A549 (cell line): ENCODE data around the gene TP73. TPM values are rescaled to one million over a fixed set of nuclear protein-coding genes. Genes with fewer than 3 reads are reported as not detected.

Experiments
- ATAC-seq, 2 experiments: fragments of 200-7000 bp in 1 of 2; fragments of >200 bp in 1 of 2; cut with Nextera tagmentation in 1 of 2; cut with Tn5 transposase in 1 of 2; 3 replicates each; pipeline versions ENCODE4 v1.8.0 to v1.9.1; 2018 to 2020; ENCODE audit warnings: mild to moderate bottlenecking in 1 of 2, moderate library complexity in 1 of 2
- CTCF ChIA-PET: fragments of 300-600 bp; sonication (Branson Sonifier 250); formaldehyde crosslinking; extraction: SDS; loops from one replicate; lab custom pipeline; 2021; ENCODE audit warnings: antibody characterized with exemption, inconsistent platforms; lab: Yijun Ruan, JAX
- POLR2A ChIA-PET: fragments of 350-600 bp; formaldehyde crosslinking; extraction: SDS; loops from one replicate; lab custom pipeline; 2021; ENCODE audit warnings: antibody characterized with exemption, inconsistent platforms; lab: Yijun Ruan, JAX
- DNase-seq, 2 experiments: peaks; one replicate each; pipeline versions ENCODE4 v3.0.0 to v3.0.0-alpha.2; 2011 to 2016; ENCODE audit warnings: low read depth in 1 of 2, low spot score in 1 of 2
- FAIRE-seq: peaks from 2 replicates; lab custom pipeline; 2011; peaks lifted over from hg19 to GRCh38; lab: Jason Lieb, UNC
- H3K27ac ChIP-seq, 2 experiments: fragments of >200 bp; sonication (Bioruptor Twin); formaldehyde crosslinking; 3 replicates each; pipeline ENCODE4 v1.5.1; 2016 to 2017
- H3K4me1 ChIP-seq: fragments of >200 bp; sonication (Bioruptor Twin); formaldehyde crosslinking; 3 replicates; pipeline ENCODE4 v1.6.1; 2016
- H3K4me2 ChIP-seq: fragments of >200 bp; sonication (Bioruptor Twin); formaldehyde crosslinking; 3 replicates; pipeline ENCODE4 v1.6.1; 2016
- H3K4me3 ChIP-seq: fragments of >200 bp; sonication (Bioruptor Twin); formaldehyde crosslinking; 3 replicates; pipeline ENCODE4 v1.5.1; 2016
- H3K9me3 ChIP-seq: fragments of >200 bp; sonication (Bioruptor Twin); formaldehyde crosslinking; 3 replicates; pipeline ENCODE4 v1.6.1; 2016
- CBX8 ChIP-seq: fragments of 200-600 bp; sonication (generic); IDR thresholded peaks from 2 replicates; pipeline ENCODE4 v1.6.1; 2016
- CHD2 ChIP-seq: fragments of 150-350 bp; IDR thresholded peaks from 2 replicates; pipeline ENCODE4 v1.6.1; 2014; ENCODE audit warnings: low read length; ENCODE audit not compliant: partially characterized antibody
- CTCF ChIP-seq: fragments of >200 bp; sonication (Bioruptor Twin); formaldehyde crosslinking; IDR thresholded peaks from 3 replicates; pipeline ENCODE4 v1.5.1; 2016
- E2F6 ChIP-seq: IDR thresholded peaks from 2 replicates; pipeline ENCODE4 v1.6.1; 2012; ENCODE audit warnings: low read depth, borderline replicate concordance
- EP300 ChIP-seq, 2 experiments: fragments of >200 bp; sonication (Bioruptor Twin); formaldehyde crosslinking; IDR thresholded peaks; 2 replicates in 1 of 2; 3 replicates in 1 of 2; pipeline ENCODE4 v1.6.1; 2016 to 2017
- GATA3 ChIP-seq: IDR thresholded peaks from 2 replicates; pipeline ENCODE4 v1.6.1; 2012; ENCODE audit warnings: borderline replicate concordance
- HMGXB4 ChIP-seq: fragments of 250-450 bp; sonication (Bioruptor Pico); IDR thresholded peaks from 2 replicates; pipeline ENCODE4 v1.5.0; 2021; ENCODE audit warnings: mild to moderate bottlenecking, moderate library complexity, borderline replicate concordance
- KDM5A ChIP-seq: fragments of 200-600 bp; sonication (generic); IDR thresholded peaks from 2 replicates; pipeline ENCODE4 v1.6.1; 2016; ENCODE audit warnings: antibody characterized with exemption, mild to moderate bottlenecking
- MAFK ChIP-seq: fragments of 450-650 bp; IDR thresholded peaks from 2 replicates; pipeline ENCODE4 v1.6.1; 2014; ENCODE audit not compliant: partially characterized antibody
- NPAS2 ChIP-seq: fragments of 250-450 bp; sonication (Bioruptor Pico); IDR thresholded peaks from 2 replicates; pipeline ENCODE4 v1.8.0; 2022; ENCODE audit warnings: mild to moderate bottlenecking, moderate library complexity, borderline replicate concordance
- PHF8 ChIP-seq: fragments of 200-600 bp; sonication (generic); IDR thresholded peaks from 2 replicates; pipeline ENCODE4 v1.6.1; 2016; ENCODE audit warnings: low read depth, mild to moderate bottlenecking, antibody characterized with exemption, moderate library complexity, borderline replicate concordance
- POLR2AphosphoS2 ChIP-seq: conservative IDR thresholded peaks from 2 replicates; pipeline ENCODE4 v1.6.1; 2012; ENCODE audit warnings: low read length, improper control_type of control experiment, inconsistent platforms
- RARB ChIP-seq: fragments of 250-450 bp; sonication (Bioruptor Pico); IDR thresholded peaks from 2 replicates; pipeline ENCODE4 v1.8.0; 2021; ENCODE audit warnings: mild to moderate bottlenecking, moderate library complexity
- RFX5 ChIP-seq: fragments of 450-650 bp; IDR thresholded peaks from 2 replicates; pipeline ENCODE4 v1.7.1; 2014; ENCODE audit warnings: antibody characterized with exemption, mild to moderate bottlenecking, moderate library complexity
- SMC3 ChIP-seq: fragments of >200 bp; sonication (Bioruptor Twin); formaldehyde crosslinking; IDR thresholded peaks from 3 replicates; pipeline ENCODE4 v1.6.1; 2018; ENCODE audit warnings: inconsistent platforms
- SREBF2 ChIP-seq: fragments of 450-650 bp; IDR thresholded peaks from 2 replicates; pipeline ENCODE4 v1.6.1; 2014; ENCODE audit warnings: mild to moderate bottlenecking, moderate library complexity
- TFCP2L1 ChIP-seq: fragments of 250-450 bp; sonication (Bioruptor Pico); IDR thresholded peaks from 2 replicates; pipeline ENCODE4 v1.5.0; 2021; ENCODE audit warnings: mild to moderate bottlenecking
- USF2 ChIP-seq: fragments of 450-650 bp; IDR thresholded peaks from 2 replicates; pipeline ENCODE4 v1.6.1; 2014; ENCODE audit warnings: antibody characterized with exemption
- ZC3H11A ChIP-seq: fragments of 450-650 bp; IDR thresholded peaks from 2 replicates; pipeline ENCODE4 v1.6.1; 2014; ENCODE audit warnings: antibody characterized with exemption, mild to moderate bottlenecking
- ZFP36 ChIP-seq: fragments of 450-650 bp; IDR thresholded peaks from 2 replicates; pipeline ENCODE4 v1.6.1; 2014; ENCODE audit warnings: borderline replicate concordance; ENCODE audit not compliant: partially characterized antibody
- ZSCAN20 ChIP-seq: fragments of 250-450 bp; sonication (Bioruptor Pico); IDR thresholded peaks from 2 replicates; pipeline ENCODE4 v1.8.0; 2022; ENCODE audit warnings: mild to moderate bottlenecking, moderate library complexity
- WGBS: methylation state at CpG from one replicate; pipeline ENCODE4 v1.1.6; 2017; ENCODE audit errors: missing lambda C conversion rate; 5-methylcytosine and 5-hydroxymethylcytosine counted together
- polyA plus RNA-seq, 4 experiments: library from polyadenylated mRNA; depleted of rRNA in 3 of 4; stranded (reverse); fragments of >200 nt; fragmentation: RNase III in 1 of 4; extraction: RNeasy Plus Mini Kit Qiagen cat#74134 plus additional on column Dnase treatment in 1 of 4; gene quantifications; 2 replicates in 3 of 4; 3 replicates in 1 of 4; pipeline ENCODE4 v1.2.3, GENCODE V29; 2011 to 2017

Gene TP73
- polyA plus RNA-seq, 2 of the 4 experiments (the other 2 are of a cell fraction), result 0.01 to 0.25 TPM

DNA sequence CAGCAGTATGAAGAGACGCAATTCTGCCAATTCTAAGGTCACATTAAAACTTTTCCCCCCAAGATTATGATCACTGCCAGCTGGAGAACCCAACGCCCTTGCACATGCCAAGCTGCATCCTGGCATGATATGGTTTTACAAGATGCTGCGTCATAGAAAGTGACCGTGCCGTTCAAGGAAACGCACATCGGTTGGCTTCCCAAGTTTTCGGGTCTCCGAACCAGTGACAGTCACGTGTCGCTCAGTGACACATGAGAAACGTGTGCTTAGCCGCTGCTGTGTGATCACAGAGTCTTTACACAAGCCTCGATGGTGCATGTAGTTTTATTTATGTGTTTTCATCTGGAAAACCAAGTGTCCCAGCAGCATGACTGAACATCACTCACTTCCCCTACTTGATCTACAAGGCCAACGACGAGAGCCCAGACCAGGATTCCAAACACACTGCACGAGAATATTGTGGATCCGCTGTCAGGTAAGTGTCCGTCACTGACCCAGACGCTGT lies 127.6 kb downstream of the TP73 start:
- Histone ChIP-seq H3K4me3 (no peak overlapping the region), H3K9me3 (no peaks in the 10 kb centered on the region), H3K4me1 (peaks cover 9% of the 10 kb centered on the region; the same call in 2 of the 3 replicates), H3K27ac (no peak overlapping the region), H3K4me2 (no peak overlapping the region)
- 97% methylated on average over 20 of the region's 20 CpGs for WGBS
- CTCF ChIA-PET, result no interaction called here
- POLR2A ChIA-PET, result no interaction called here
- no peak for FAIRE-seq
- no peak for ATAC-seq
- DNase-seq, result no peak
- no peak for TF ChIP-seq GATA3
- TF ChIP-seq CBX8, result no peak
- TF ChIP-seq SREBF2, result no peak
- TF ChIP-seq USF2, result no peak
- TF ChIP-seq CTCF, result no peak
- TF ChIP-seq ZSCAN20 (CRISPR knock-in tag), result no peak
- TF ChIP-seq POLR2AphosphoS2, result no peak
- no peak for TF ChIP-seq KDM5A
- TF ChIP-seq MAFK, result no peak
- no peak for TF ChIP-seq PHF8
- no peak for TF ChIP-seq RFX5

DNA sequence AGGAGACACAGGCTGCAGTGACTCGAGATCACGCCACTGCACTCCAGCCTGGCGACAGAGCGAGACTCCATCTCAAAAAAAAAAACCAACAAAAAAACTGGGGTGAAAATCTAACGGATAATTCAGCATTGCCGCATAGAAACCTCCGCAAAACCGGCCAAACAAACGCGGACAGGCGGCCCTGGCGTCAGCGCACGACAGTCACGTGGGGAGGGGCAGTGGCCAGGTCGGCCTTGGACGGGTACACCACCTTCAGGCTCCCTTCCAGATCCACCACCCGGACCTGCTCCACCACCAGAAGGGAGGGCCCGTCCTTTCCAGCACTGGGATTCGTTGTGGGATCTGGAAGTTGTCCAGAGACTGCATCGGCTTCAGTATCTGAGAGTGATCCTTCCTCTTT lies 128.6 kb downstream of the TP73 start:
- Histone ChIP-seq H3K9me3 (no peaks in the 10 kb centered on the region), H3K27ac (no peak overlapping the region), H3K4me1 (peaks cover 5% of the 10 kb centered on the region; the same call in 2 of the 3 replicates), H3K4me3 (no peak overlapping the region), H3K4me2 (no peak overlapping the region)
- ChIA-PET CTCF (no interaction called here), POLR2A (no interaction called here)
- FAIRE-seq (no peak), DNase-seq (no peak), ATAC-seq (no peak)
- TF ChIP-seq ZFP36 (no peak), CHD2 (no peak), HMGXB4 (no peak), KDM5A (no peak), E2F6 (no peak), RARB (CRISPR knock-in tag) (no peak), GATA3 (no peak), NPAS2 (no peak), EP300 (IDR thresholded peaks at IDR 0.05) (no peak), ZC3H11A (no peak), SMC3 (no peak), TFCP2L1 (CRISPR knock-in tag) (no peak)
- WGBS, result 92% methylated on average over 21 of the region's 21 CpGs
